AG04450 (cell line): ENCODE results near the gene IGFBP4. TPM values are rescaled to one million over a fixed set of nuclear protein-coding genes. Genes with fewer than 3 reads are reported as not detected.
A peak's percentile ranks its signal among the peaks of the same experiment; 100 is the strongest.

Experiments
- CTCF ChIA-PET: fragments of 300-600, 350-600 bp; formaldehyde crosslinking; extraction: SDS; loops from one replicate; lab custom pipeline; 2022; ENCODE audit warnings: antibody characterized with exemption, inconsistent platforms; lab: Charles Lee
- POLR2A ChIA-PET: fragments of 350-600 bp; formaldehyde crosslinking; extraction: SDS; loops from one replicate; lab custom pipeline; 2021; ENCODE audit warnings: antibody characterized with exemption, inconsistent platforms; lab: Yijun Ruan, JAX
- DNase-seq: peaks from one replicate; pipeline ENCODE4 v3.0.0-alpha.2; 2011; ENCODE audit warnings: low read depth, low spot score
- H3K27ac ChIP-seq: one replicate; pipeline ENCODE4 v1.5.1; 2012; ENCODE audit warnings: low read depth, low read length, control low read depth
- H3K27me3 ChIP-seq: one replicate; pipeline ENCODE4 v1.6.0; 2012; ENCODE audit warnings: low read length; ENCODE audit not compliant: control insufficient read depth, insufficient read depth
- H3K4me3 ChIP-seq: 2 replicates; pipeline ENCODE4 v1.5.1; 2011; ENCODE audit warnings: mild to moderate bottlenecking, low read depth, low read length, control low read depth
- H3K9me3 ChIP-seq: 2 replicates; pipeline ENCODE4 v1.5.1; 2012; ENCODE audit warnings: low read length; ENCODE audit not compliant: control insufficient read depth, insufficient read depth
- CTCF ChIP-seq: IDR thresholded peaks from 2 replicates; pipeline ENCODE4 v1.5.1; 2011; ENCODE audit warnings: low read depth, low read length, control low read depth, inconsistent platforms
- polyA plus RNA-seq: library from polyadenylated mRNA; depleted of rRNA; stranded (reverse); fragments of >200 nt; gene quantifications from 2 replicates; pipeline ENCODE4 v1.2.3, GENCODE V29; 2011

Gene IGFBP4
- polyA plus RNA-seq, 1 experiment: 1,026 TPM

- H3K4me3 ChIP-seq: no peak overlapping the region
- TF ChIP-seq CTCF: no peak
- H3K9me3 ChIP-seq: no peaks in the 10 kb centered on the region
- H3K27me3 ChIP-seq: no peaks in the 10 kb centered on the region
- no peak overlapping the region for H3K27ac ChIP-seq
- no peak for DNase-seq
- ChIA-PET CTCF (interaction anchor here (0.5 to 4.4 kb wide), 3 partner anchors 15 to 85 kb away, joined by 3 to 94 read pairs (median 4); no protein-coding TSS in a partner anchor), POLR2A (interaction anchor here (2.1 to 8.5 kb wide), 2 partner anchors 57 to 58 kb away, joined by 9 to 133 read pairs; partner anchors contain the start of gene TOP2A)
These were observed 31.3 kb downstream of the IGFBP4 start for GRCh38 chr17:40474419-40475002.

- no peak overlapping the region for H3K4me3 ChIP-seq
- no peak for TF ChIP-seq CTCF
- CTCF ChIA-PET: interaction anchor here (0.5 to 4.4 kb wide), 39 partner anchors 8 to 121 kb away, joined by 3 to 94 read pairs (median 5); partner anchors contain the start of genes GJD3, IGFBP4 and TOP2A
- H3K9me3 ChIP-seq: no peaks in the 10 kb centered on the region
- peak overlapping the region; percentile 39 for H3K27ac ChIP-seq
- no peak for DNase-seq
- no peaks in the 10 kb centered on the region for H3K27me3 ChIP-seq
- POLR2A ChIA-PET: interaction anchor here (0.6 to 8.5 kb wide), 19 partner anchors 10 to 1194 kb away, joined by 3 to 133 read pairs (median 8); partner anchors contain the start of gene TOP2A
These were observed 32.1 kb downstream of the IGFBP4 start for GRCh38 chr17:40475234-40475908.

GRCh38 chr17:40477796-40478195 lies 34.5 kb downstream of the IGFBP4 start:
- Histone ChIP-seq H3K27me3 (no peaks in the 10 kb centered on the region), H3K4me3 (no peak overlapping the region), H3K27ac (no peak overlapping the region), H3K9me3 (no peaks in the 10 kb centered on the region)
- POLR2A ChIA-PET: interaction anchor here (8.5 kb wide), 1 partner anchor 55 kb away, joined by 133 read pairs; no protein-coding TSS in a partner anchor
- no peak for DNase-seq
- CTCF ChIA-PET: interaction anchor here (2.4 to 4.4 kb wide), 3 partner anchors 9 to 82 kb away, joined by 33 to 94 read pairs (median 33); no protein-coding TSS in a partner anchor
- no peak for TF ChIP-seq CTCF

GRCh38 chr17:40478486-40478885 lies 35.2 kb downstream of the IGFBP4 start:
- DNase-seq: no peak
- CTCF ChIA-PET: interaction anchor here (3.0 to 4.4 kb wide), 2 partner anchors 55 to 81 kb away, joined by 33 to 94 read pairs; no protein-coding TSS in a partner anchor

More at GRCh38 chr17:40478486-40478885, 35.2 kb downstream of the IGFBP4 start:
- H3K4me3 ChIP-seq: no peak overlapping the region
- no peak overlapping the region for H3K27ac ChIP-seq
- no peaks in the 10 kb centered on the region for H3K9me3 ChIP-seq
- POLR2A ChIA-PET: interaction anchor here (3.8 to 8.5 kb wide), 2 partner anchors 54 to 55 kb away, joined by 29 to 133 read pairs; no protein-coding TSS in a partner anchor
- no peak for TF ChIP-seq CTCF
- H3K27me3 ChIP-seq: no peaks in the 10 kb centered on the region
